Stimulated activated CD8-positive, alpha-beta memory T cell treated with anti-CD3 and anti-CD28 coated beads, Interleukin-2, amount 100 ng/mL, for 48 hours (primary cell): ENCODE results near the gene TMEM25.
"Not testable (repeated sequence)": the region's sequence is repeated elsewhere in the genome, so short reads cannot be mapped to it uniquely, and the experiment has no call there.

ENCODE experiments used
- DNase-seq, 2 donors: peaks; one replicate each; pipeline ENCODE4 v3.0.0-alpha.2; 2020; ENCODE audit warnings: low read depth in 2 of 2

The TMEM25 gene

GRCh38 chr11:118532091-118532490 is 1.1 kb downstream of the TMEM25 start:
- no peak for DNase-seq

GRCh38 chr11:118532852-118533768 is 2.1 kb downstream of the TMEM25 start:
- no peak for DNase-seq

- no peak for DNase-seq
Measured at GRCh38 chr11:118533769-118534729, 3.1 kb downstream of the TMEM25 start.

GRCh38 chr11:118535261-118535660 is 4.3 kb downstream of the TMEM25 start:
- no peak for DNase-seq

GRCh38 chr11:118536726-118537125 is 5.7 kb downstream of the TMEM25 start:
- no peak for DNase-seq

- DNase-seq: no peak
Measured at GRCh38 chr11:118537409-118537980, 6.5 kb downstream of the TMEM25 start.

- DNase-seq: no peak
Measured at GRCh38 chr11:118544010-118544646, 13.1 kb downstream of the TMEM25 start.

- DNase-seq: no peak
Measured at GRCh38 chr11:118544647-118545010, 13.6 kb downstream of the TMEM25 start.

GRCh38 chr11:118545533-118545932 is 14.5 kb downstream of the TMEM25 start:
- DNase-seq: no peak

GRCh38 chr11:118547132-118547531 is 16.1 kb downstream of the TMEM25 start:
- DNase-seq: no peak

- no peak for DNase-seq
Measured at GRCh38 chr11:118552341-118552740, 21.3 kb downstream of the TMEM25 start.

GRCh38 chr11:118560806-118561205 is 29.8 kb downstream of the TMEM25 start:
- no peak for DNase-seq

GRCh38 chr11:118565051-118565450 is 34.1 kb downstream of the TMEM25 start:
- DNase-seq: no peak

- no peak for DNase-seq
Measured at GRCh38 chr11:118569670-118570069, 38.7 kb downstream of the TMEM25 start.

GRCh38 chr11:118570787-118571186 is 39.8 kb downstream of the TMEM25 start:
- DNase-seq: no peak

- DNase-seq: not testable (repeated sequence)
Measured at GRCh38 chr11:118571701-118572060, 40.7 kb downstream of the TMEM25 start.

GRCh38 chr11:118572061-118572980 is 41.3 kb downstream of the TMEM25 start, which contains the start of gene ARCN1:
ARCN1 (plus strand) TSS chr11:118572409; CDS start chr11:118572548, 139 bp downstream.
- peak; percentile 63 to 65 for DNase-seq

- no peak for DNase-seq
Measured at GRCh38 chr11:118572981-118573550, 42.1 kb downstream of the TMEM25 start.

GRCh38 chr11:118574636-118575035 is 43.6 kb downstream of the TMEM25 start:
- DNase-seq: no peak

GRCh38 chr11:118577995-118578394 is 47.0 kb downstream of the TMEM25 start:
- DNase-seq: not testable (repeated sequence)
